H1 (cell line): ENCODE results near the gene GSG1L.

Experiments used
- CTCF ChIP-seq, 3 experiments: IDR thresholded peaks; 1 replicate in 2 of 3; 2 replicates in 1 of 3; pipeline versions ENCODE4 v1.5.1 to v1.6.1; 2011; ENCODE audit warnings: low read length in 3 of 3, mild to moderate bottlenecking in 3 of 3, inconsistent platforms in 2 of 3, low read depth in 1 of 3, moderate library complexity in 1 of 3; ENCODE audit not compliant: insufficient read depth in 1 of 3; ENCODE audit errors: control extremely low read depth in 1 of 3
- MAX ChIP-seq: IDR thresholded peaks from 2 replicates; pipeline ENCODE4 v1.6.1; 2012; ENCODE audit warnings: inconsistent platforms
- RAD21 ChIP-seq, 2 experiments: IDR thresholded peaks in 1 of 2; conservative IDR thresholded peaks in 1 of 2; 2 replicates each; pipeline ENCODE4 v1.6.1; 2011; ENCODE audit warnings: low read depth in 2 of 2, low read length in 2 of 2, improper control_type of control experiment in 1 of 2, inconsistent platforms in 1 of 2, mild to moderate bottlenecking in 1 of 2, moderate library complexity in 1 of 2
- RBBP5 ChIP-seq: IDR thresholded peaks from 2 replicates; pipeline ENCODE4 v1.7.1; 2012; ENCODE audit warnings: low read depth, mild to moderate bottlenecking, inconsistent platforms, low read length, moderate library complexity, borderline replicate concordance
- SIN3A ChIP-seq, 2 experiments: IDR thresholded peaks in 1 of 2; conservative IDR thresholded peaks in 1 of 2; 2 replicates each; pipeline ENCODE4 v1.6.1; 2011 to 2012; ENCODE audit warnings: low read length in 2 of 2, improper control_type of control experiment in 1 of 2, low read depth in 1 of 2, mild to moderate bottlenecking in 1 of 2
- SP1 ChIP-seq: IDR thresholded peaks from 2 replicates; pipeline ENCODE4 v1.6.1; 2011; ENCODE audit warnings: low read depth, low read length

- TF ChIP-seq RAD21 (IDR thresholded peaks at IDR 0.05 in 1 of 2, conservative IDR thresholded peaks at IDR 0.05 in 1 of 2; ENCODE audit: low read depth in 2 of 2, low read length in 2 of 2) (no peak), MAX (no peak), RBBP5 (no peak), CTCF (IDR thresholded peaks at IDR 0.05; ENCODE audit: control extremely low read depth in 1 of 3, insufficient read depth in 1 of 3, low read depth in 1 of 3, low read length in 3 of 3) (no peak), SIN3A (conservative IDR thresholded peaks at IDR 0.05 in 1 of 2, IDR thresholded peaks at IDR 0.05 in 1 of 2; ENCODE audit: low read depth in 1 of 2, low read length in 2 of 2) (no peak), SP1 (no peak)
Observed at GRCh38 chr16:28105297-28105696, 41.8 kb upstream of the GSG1L start.
